Heart left ventricle (tissue), 13 donors: ENCODE data around the gene MACC1.

Source experiments
- CTCF ChIP-seq, 12 donors: fragments of 200-600 bp; sonication (generic) in 4 of 12; IDR thresholded peaks; one replicate each; pipeline versions ENCODE4 v1.5.0 to v1.8.0; 2018 to 2022; ENCODE audit warnings: antibody characterized with exemption in 12 of 12, mild to moderate bottlenecking in 5 of 12
- POLR2A ChIP-seq, 2 donors: fragments of 450-650 bp; IDR thresholded peaks; one replicate each; pipeline ENCODE4 v1.6.1; 2017; ENCODE audit warnings: antibody characterized with exemption in 2 of 2, mild to moderate bottlenecking in 2 of 2, moderate library complexity in 2 of 2
- donor health status: ischemic (EF 13 %, LVEDD 7.1; RV severe dilation, severe dysfunction).
- donor health status: DM: no; HTN: yes; CAD: no.
- donor health status: DM: no; HTN: no; CAD: no.
- donor health status: ischemic (EF 25% LVEDD 6.9; RV normal size, moderate dysfunction).
- donor health status: ischemic (EF 25% LVEDD 5.7; RV mildly dilated, moderate dysfunction).
- donor health status: ischemic (EF 35%, LVEDD 5.7; RV mildly dilated, moderate dysfunction).
- donor health status: nonischemic (EF 11% LVEDD 7.7; RV severe dilation, severe dysfunction).
- donor health status: DM: yes; HTN: yes; CAD: no.
- donor health status: PGD.
- donor health status: ischemic (EF 29% LVEDD 5.4; RV normal size, mild dysfunction).
- donor health status: nonischemic (EF 23%, LVEDD 6.1; RV moderate dilation, normal function).

DNA sequence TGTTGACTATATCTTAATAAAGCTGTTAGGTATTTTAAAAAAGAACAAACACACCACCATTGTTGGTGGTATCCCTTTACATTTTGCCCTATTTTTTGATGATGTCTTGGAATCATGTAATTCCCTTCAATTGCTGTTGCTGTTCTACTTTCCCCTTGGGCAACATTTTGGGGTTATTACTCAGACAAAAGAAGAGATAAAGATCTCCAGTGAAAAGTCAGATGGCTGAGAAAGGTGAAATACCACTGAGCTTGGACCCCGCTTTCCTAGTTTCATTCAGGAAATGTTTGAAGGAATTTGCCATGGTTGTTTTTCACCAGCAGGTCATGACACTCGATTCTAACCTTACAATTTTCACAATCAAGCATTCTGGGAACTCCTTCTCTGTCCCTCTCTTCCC is 84.6 kb downstream of the MACC1 start:
- no peak for TF ChIP-seq CTCF (IDR thresholded peaks at IDR 0.05)
- no peak for TF ChIP-seq POLR2A (IDR thresholded peaks at IDR 0.05)
